22Rv1 (cell line): ENCODE results near the gene LRRK1.

Experiments used
- ZFX ChIP-seq: fragments of 450-650 bp; IDR thresholded peaks from 2 replicates; pipeline ENCODE4 v1.6.1; 2017; ENCODE audit warnings: antibody characterized with exemption, borderline replicate concordance
- TF ChIP-seq, protein P1 (sequence below): fragments of 450-650 bp; IDR thresholded peaks from 2 replicates; pipeline ENCODE4 v1.5.1; 2017; ENCODE audit warnings: mild to moderate bottlenecking

DNA sequence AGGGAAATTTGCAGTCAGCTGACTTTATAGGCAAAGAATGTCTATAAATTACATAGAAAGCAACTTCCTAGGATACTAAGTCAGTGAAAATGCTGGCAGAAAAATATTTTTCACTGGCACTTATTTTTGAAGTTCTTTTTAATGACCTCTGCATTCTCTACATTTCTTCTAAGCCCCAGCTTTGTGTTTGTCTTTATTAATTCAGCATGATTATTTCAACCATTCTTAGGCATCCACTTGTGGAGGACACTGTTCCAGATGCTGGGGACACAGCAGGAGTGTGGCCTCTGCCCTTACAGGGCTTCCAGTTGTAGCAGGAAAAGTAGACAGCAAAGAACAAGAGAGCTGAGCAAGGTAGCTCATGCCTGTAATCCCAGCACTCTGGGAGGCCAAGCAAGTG lies 15.0 kb downstream of the LRRK1 start:
- TF ChIP-seq, protein P1, sequence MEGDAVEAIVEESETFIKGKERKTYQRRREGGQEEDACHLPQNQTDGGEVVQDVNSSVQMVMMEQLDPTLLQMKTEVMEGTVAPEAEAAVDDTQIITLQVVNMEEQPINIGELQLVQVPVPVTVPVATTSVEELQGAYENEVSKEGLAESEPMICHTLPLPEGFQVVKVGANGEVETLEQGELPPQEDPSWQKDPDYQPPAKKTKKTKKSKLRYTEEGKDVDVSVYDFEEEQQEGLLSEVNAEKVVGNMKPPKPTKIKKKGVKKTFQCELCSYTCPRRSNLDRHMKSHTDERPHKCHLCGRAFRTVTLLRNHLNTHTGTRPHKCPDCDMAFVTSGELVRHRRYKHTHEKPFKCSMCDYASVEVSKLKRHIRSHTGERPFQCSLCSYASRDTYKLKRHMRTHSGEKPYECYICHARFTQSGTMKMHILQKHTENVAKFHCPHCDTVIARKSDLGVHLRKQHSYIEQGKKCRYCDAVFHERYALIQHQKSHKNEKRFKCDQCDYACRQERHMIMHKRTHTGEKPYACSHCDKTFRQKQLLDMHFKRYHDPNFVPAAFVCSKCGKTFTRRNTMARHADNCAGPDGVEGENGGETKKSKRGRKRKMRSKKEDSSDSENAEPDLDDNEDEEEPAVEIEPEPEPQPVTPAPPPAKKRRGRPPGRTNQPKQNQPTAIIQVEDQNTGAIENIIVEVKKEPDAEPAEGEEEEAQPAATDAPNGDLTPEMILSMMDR, result no peak
- TF ChIP-seq ZFX, result no peak
